Stomach (tissue), 4 donors: ENCODE results near the gene FBXW8.

Experiments used
- CTCF ChIP-seq, 7 experiments: fragments of 450-650 bp in 4 of 7; fragments of 200-600 bp in 3 of 7; sonication (generic) in 3 of 7; IDR thresholded peaks; one replicate each; pipeline ENCODE4 v1.5.1; 2016 to 2019; ENCODE audit warnings: antibody characterized with exemption in 7 of 7, control low read depth in 2 of 7, mild to moderate bottlenecking in 1 of 7
- EP300 ChIP-seq: sonication (generic); formaldehyde crosslinking; IDR thresholded peaks from one replicate; pipeline ENCODE4 v1.6.1; 2017; ENCODE audit warnings: antibody characterized with exemption
- POLR2A ChIP-seq, 4 donors: fragments of 450-650 bp; IDR thresholded peaks; one replicate each; pipeline ENCODE4 v1.6.1; 2016; ENCODE audit warnings: antibody characterized with exemption in 4 of 4, control low read depth in 2 of 4, mild to moderate bottlenecking in 1 of 4, moderate library complexity in 1 of 4

DNA sequence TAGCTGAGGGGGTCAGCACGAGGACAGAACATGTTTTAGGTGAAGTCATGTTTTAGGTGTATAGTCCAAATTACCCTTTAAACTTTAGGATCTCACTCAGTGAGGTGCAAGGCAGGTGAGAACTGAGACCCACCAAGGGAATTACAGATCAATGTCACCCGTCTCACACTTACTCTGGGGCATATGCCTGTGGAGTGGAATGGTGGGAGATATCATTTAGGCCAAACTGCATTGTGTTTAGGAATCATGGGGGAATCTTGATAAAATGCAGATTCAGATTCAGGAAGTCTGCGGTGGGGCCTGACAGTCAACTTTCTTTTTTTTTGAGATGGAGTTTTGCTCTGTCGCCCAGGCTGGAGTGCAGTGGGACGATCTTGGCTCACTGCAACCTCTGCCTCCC lies 17.8 kb downstream of the FBXW8 start:
- TF ChIP-seq CTCF (IDR thresholded peaks at IDR 0.05) (no peak), EP300 (no peak), POLR2A (IDR thresholded peaks at IDR 0.05) (no peak)
